Measurements from ENCODE around the gene POLR1B.
"Not testable (repeated sequence)": the region's sequence is repeated elsewhere in the genome, so short reads cannot be mapped to it uniquely, and the experiment has no call there.

The POLR1B gene

GRCh38 chr2:112541315-112542122 lies 746 bp upstream of the POLR1B start:
- H3K4me3 ChIP-seq (ENCODE audit: low read depth, low read length) = peak overlapping the region; percentile 96
- in situ Hi-C loops (cut with HindIII; ENCODE audit: low sequenced_read_pairs) = no loop called here
- peak; percentile 12 for DNase-seq (ENCODE audit: low read depth)
- no peak for TF ChIP-seq CTCF (IDR thresholded peaks at IDR 0.05; ENCODE audit: low read depth, low read length, missing control alignments)

- in situ Hi-C loops (cut with HindIII; ENCODE audit: low sequenced_read_pairs) = no loop called here
- no peak for DNase-seq (ENCODE audit: low read depth)
- peak; percentile 5 for TF ChIP-seq CTCF (IDR thresholded peaks at IDR 0.05; ENCODE audit: low read depth, low read length, missing control alignments)
- peak overlapping the region; percentile 96 for H3K4me3 ChIP-seq (ENCODE audit: low read depth, low read length)
Observed at GRCh38 chr2:112542984-112543661, 858 bp downstream of the POLR1B start.

GRCh38 chr2:112547333-112547732 lies 5.1 kb downstream of the POLR1B start:
- DNase-seq (ENCODE audit: low read depth) = peak; percentile 18
- H3K4me3 ChIP-seq (ENCODE audit: low read depth, low read length) = no peak overlapping the region
- no peak for TF ChIP-seq CTCF (IDR thresholded peaks at IDR 0.05; ENCODE audit: low read depth, low read length, missing control alignments)
- in situ Hi-C loops (cut with HindIII; ENCODE audit: low sequenced_read_pairs) = no loop called here

- no peak for TF ChIP-seq CTCF (IDR thresholded peaks at IDR 0.05; ENCODE audit: low read depth, low read length, missing control alignments)
- no peak overlapping the region for H3K4me3 ChIP-seq (ENCODE audit: low read depth, low read length)
- DNase-seq (ENCODE audit: low read depth) = no peak
- in situ Hi-C loops (cut with HindIII; ENCODE audit: low sequenced_read_pairs) = no loop called here
Observed at GRCh38 chr2:112548980-112549379, 6.7 kb downstream of the POLR1B start.

GRCh38 chr2:112566104-112566503 lies 23.8 kb downstream of the POLR1B start:
- in situ Hi-C loops (cut with HindIII; ENCODE audit: low sequenced_read_pairs) = no loop called here
- no peak for DNase-seq (ENCODE audit: low read depth)

GRCh38 chr2:112566508-112566907 lies 24.2 kb downstream of the POLR1B start:
- in situ Hi-C loops (cut with HindIII; ENCODE audit: low sequenced_read_pairs); DNase-seq (ENCODE audit: low read depth); H3K4me3 ChIP-seq (ENCODE audit: low read depth, low read length): not testable (repeated sequence)

More at GRCh38 chr2:112566104-112566503, 23.8 kb downstream of the POLR1B start:
- no peak for TF ChIP-seq CTCF (IDR thresholded peaks at IDR 0.05; ENCODE audit: low read depth, low read length, missing control alignments)
- no peak overlapping the region for H3K4me3 ChIP-seq (ENCODE audit: low read depth, low read length)

- no peak for DNase-seq (ENCODE audit: low read depth)
- in situ Hi-C loops (cut with HindIII; ENCODE audit: low sequenced_read_pairs) = no loop called here
- no peak for TF ChIP-seq CTCF (IDR thresholded peaks at IDR 0.05; ENCODE audit: low read depth, low read length, missing control alignments)
- no peak overlapping the region for H3K4me3 ChIP-seq (ENCODE audit: low read depth, low read length)
Observed at GRCh38 chr2:112572005-112572404, 29.7 kb downstream of the POLR1B start.

Data from astrocyte of the cerebellum (primary cell).